NCI-H187 treated with DMSO at 0.1 percent for 48 hours (cell line): ENCODE data around the gene TSPAN14.

Source experiments
- DNase-seq: peaks from one replicate; lab custom pipeline; 2025; lab: John Stamatoyannopoulos, UW

Gene TSPAN14

DNA sequence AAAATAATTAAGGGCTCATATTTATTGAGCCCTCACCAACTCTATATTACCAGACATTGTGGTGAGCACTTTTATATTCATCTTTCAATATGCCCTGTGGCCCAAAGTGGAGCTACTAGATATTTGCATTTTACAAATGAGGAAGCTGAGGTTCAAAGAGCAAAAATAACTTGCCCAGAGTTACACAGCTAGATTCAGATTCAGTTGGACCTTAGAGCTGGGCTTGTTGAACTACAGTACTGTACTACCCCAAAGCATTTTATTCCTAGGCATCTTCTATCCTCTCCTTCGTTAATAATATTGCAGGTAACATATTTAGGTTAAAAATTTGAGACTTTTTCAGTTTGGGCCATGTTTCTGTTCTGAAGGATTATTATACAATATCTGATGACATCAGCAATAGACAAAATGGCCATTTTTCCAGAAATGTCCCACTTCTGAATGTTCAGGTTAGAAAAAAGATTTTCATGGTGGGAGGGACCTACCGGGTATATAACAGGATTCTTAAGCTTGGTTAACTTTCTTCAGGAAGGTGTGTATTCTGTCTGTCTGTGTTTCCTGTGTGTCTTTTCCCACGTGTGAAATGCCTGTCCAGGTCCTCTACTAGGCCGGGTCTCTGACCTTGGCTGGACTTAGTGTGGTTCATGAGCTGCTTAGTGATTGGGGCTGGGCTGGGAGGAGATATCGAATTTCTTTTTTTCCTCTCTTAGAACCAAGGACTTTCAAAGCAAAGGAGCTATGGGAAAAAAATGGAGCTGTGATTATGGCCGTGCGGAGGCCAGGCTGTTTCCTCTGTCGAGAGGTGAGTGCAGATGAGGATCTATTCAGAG is 32.2 kb upstream of the TSPAN14 start:
- DNase-seq: no peak

DNA sequence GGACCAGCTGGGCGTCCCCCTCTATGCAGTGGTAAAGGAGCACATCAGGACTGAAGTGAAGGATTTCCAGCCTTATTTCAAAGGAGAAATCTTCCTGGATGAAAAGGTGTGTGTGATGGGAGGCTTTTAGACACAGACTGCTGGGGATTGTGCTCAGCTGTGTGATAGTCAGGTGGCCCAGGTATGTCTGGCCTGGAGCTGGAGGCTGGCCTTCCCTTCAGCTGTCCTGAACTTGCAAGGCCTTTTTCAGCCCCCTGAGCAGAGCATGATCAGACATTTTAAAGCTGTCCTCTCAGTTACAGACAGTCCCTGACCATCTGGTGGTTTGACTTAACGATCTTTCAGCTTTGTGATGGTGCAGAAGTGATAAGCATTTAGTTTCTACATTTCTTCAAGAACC is 28.2 kb upstream of the TSPAN14 start:
- DNase-seq: no peak

DNA sequence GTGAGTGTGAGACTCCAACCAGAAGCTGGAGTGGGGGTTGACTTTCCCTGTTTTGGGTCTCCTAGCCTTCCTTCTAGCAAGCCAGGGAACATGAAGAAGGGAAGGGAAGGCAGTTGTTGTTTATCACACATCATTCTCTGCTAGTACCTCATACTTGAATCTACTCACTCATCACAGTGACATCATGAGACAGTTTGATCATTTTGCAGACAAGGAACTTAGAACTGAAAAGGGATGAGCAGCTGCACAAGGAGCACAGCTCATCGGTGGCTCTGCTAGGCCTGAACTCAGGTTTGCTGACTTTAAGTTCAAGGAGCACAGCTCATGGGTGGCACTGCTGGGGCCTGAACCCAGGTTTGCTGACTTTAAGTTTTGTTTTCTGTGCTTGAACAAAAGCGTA is 26.6 kb upstream of the TSPAN14 start:
- no peak for DNase-seq

DNA sequence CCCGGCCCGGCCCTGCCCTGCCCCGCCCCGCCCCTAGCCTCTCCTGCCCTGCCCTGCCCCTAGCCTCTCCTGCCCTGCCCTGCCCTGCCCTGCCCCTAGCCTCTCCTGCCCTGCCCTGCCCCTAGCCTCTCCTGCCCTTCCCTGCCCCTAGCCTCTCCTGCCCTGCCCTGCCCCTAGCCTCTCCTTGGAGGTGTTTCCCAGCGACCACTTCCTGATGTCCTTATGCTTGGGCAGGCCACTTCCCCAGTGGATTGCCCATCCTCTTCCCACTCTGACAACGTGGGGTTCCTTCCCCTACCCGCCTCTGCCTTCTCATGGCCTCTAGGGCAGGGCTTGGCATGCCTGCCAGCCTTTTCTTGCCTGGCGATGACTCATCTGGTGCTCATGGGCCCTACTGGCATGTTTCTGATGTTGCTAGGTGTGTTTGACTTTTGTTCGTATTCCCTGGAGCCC is 24.6 kb upstream of the TSPAN14 start:
- DNase-seq: no peak

DNA sequence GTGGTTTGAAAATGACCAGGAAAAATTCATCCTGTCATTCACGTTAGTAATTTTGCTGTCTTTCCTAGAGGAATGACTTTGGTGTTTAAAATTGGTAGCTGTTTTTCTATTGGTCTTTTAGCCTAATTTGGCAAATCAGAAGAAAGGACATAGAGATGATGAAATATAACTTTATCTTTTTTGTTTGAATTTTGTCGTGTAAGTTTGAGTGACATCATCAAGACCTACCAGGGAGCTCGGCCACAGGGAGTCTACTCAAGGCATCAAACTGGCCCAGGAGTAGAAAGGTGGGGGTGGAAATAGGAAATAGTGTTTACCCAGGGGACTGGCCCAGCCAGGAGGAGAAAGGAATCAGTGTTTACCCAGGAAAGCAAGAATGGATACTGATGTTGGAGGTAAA is 21.0 kb upstream of the TSPAN14 start:
- no peak for DNase-seq

DNA sequence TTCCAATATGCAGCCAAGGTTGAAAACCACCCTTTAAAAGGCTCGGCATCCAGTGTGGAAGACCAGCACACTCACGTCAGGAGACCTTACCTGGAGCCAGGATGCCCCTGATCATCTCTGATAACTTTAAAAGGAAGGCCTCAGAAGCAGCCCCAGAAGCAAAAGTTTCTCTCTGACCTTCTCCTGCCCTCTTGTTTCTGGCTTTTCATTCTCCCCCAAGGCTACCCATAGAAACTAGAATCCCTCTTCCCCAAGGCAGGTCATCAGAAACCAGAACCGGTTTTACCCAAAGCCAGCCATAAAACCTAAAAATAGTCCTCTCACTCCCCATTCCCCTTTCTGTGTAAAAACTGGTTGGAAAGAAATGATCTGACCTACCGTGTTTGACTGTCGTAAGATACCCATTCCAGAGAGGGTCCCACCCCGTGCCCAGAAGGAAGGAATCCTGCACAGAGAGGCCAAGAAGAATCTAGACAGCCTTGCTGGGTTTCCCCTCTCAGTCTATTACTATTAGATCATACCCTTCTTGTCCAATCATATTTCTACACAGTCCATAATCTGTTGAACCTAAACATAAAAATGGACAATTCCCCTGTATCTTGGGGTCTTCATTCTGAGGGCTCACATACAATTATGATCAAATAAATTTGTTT is 17.5 kb upstream of the TSPAN14 start:
- DNase-seq: no peak

DNA sequence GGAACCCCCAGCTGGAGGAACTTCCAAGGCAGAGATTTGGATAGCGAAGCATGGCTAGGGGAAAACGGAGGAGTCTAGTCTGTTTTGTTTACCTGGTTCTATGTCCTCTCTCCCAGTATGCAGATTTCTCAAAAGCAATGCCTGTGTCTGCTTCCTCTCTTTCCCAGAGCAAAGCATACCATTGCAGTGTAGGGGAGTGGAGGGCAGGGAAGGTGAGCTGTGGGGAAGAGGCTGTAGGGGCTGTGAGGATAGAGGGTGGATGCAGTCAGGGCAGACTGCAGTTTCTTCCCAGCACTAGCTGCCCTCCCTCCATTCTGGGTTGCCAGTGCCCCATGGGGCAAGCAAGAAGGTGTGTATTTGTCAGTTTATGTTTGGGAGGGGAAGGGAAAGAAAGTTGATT is 16.9 kb upstream of the TSPAN14 start:
- no peak for DNase-seq

DNA sequence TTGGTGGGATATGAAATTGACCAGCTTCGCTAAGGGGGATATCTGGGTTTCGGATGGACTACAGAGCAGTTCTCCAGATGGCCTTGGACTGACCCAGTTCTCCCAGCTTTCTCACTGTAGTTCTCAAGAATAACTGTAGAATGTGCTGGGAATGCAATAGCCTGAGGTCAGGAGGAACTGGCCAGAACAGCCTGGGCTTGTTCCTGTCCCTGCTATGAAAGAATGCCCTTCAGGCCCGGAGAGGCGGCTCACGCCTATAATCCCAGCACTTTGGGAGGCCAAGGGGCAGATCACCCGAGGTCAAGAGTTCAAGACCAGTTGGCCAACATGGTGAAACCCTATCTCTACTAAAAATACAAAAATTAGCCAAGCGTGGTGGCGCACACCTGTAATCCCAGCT is 12.3 kb upstream of the TSPAN14 start:
- no peak for DNase-seq

DNA sequence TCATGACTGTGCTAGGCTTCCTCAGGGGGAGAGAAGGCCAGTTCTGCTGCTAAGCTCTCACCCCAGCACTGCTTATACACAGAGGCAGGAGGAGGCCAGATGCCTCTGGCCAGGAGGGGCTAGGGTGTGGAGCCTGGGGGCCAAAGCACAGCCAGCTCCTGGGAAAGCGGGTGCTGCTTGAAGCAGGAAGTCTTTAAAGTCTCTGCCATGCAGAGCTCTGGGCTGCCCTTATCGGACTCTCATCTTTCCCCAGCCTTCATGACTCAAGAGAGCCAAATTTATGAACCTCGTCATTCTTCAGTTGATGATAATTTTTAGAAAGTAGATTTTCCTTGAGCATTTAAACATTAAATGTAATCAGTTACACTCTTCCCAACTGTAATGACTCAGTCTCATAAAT is 11.2 kb upstream of the TSPAN14 start:
- no peak for DNase-seq

DNA sequence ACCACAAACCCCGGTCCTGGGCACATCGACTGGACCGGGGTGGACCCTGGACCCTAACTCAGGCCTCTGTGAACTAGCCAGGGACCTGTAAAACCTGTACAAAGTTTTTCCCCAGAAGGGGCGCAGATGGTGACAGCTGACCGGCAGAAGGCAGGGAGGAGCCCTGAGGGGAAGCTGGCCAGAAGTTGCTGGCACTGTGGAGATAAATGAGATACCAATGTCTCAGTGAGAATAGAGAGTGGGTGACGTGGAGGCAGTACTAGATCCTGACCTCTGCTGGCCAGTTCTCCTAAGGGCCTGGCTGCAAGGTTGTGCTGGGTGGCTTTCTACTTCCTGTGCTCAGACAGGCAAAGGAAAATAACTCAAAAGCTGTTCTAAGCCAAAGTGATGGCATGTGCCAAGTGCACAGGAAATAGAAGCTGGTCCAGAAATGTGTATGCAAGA is 10.6 kb upstream of the TSPAN14 start:
- DNase-seq: no peak

DNA sequence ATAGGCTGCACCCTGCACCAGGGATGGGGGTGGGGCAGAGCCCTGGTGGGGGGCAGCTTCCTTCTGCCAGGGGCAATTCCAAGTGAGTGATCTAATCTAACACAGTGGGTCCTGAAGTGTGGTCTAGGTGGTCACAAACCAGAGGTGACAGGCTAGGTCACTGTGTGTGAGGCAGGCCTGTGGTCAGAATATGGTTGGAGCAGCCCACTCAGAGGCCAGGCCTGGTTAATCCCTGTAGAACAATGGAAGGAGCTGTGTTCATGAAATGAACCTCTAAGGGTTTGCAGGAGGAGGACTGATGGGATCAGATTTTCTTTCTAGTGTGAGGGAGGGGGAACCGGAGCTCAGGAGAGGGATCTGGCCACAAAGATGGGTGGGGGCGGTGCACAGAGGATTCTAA is 10.0 kb upstream of the TSPAN14 start:
- DNase-seq: no peak

DNA sequence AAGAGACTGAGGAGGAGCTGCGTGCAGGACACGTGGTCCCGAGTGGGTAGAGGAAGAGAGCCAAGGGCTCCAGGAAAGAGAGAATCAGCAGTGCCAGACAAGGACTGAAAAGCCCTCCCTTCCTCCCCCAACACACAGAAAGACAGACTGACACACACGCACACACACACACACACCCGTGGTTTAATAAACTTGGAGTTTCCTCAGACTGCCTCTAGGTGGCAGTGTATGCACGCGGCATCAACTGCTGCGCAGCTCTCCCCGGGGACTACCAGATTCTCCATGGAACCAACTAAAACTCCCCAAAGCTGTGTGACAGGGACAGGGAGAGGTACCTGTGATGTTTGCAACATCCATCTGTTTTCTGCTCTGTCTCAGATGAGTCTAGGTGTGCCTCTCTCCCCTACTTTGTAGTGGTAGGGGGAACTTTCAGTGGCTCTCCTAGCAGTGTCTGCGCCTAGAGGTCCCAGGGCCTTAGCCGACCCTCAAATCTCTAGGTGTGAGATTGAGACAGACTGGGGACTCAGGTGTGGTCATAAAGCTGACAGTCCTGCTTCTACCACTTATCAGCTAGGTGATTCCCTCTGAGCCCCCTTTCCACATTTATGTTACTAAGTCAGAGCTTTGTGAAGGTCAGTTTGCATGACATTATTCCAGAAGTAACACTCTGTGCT is 9.3 kb upstream of the TSPAN14 start:
- DNase-seq: no peak

DNA sequence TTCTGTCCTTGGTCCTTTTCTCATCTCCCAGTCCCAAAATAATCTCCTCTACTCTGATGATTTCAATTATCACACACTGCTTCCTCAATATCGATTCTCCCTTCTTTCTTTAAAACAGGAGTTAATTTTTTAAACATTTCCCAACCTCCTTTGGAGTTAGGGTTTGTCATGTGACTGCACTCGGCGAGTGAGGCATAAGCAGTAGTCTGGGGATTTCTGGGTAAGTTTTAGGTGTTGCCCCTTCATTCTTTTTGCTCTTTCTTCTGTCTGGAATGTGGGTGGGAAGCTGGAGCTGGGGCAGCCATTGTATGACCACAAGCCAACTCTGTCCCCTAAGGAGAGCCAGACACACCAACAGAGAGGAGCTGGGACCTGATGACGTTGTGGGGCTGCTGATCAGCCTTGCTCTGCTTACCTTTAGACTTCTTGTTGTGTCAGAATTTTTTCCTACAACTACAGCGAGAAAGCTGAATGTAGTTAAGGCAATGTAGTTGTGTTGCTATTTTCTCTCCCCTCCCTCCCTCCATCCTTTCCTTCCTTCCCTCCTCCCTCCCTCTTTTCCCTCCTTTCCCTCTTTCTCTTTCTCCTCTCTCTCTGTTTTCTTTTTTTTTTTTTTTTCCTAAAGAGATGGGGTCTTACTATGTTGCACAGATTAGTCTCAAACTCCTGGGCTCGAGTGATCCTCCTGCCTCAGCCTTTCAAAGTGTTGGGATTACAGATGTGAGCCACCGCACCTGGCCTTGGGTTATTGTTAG is 6.5 kb upstream of the TSPAN14 start:
- DNase-seq: no peak

DNA sequence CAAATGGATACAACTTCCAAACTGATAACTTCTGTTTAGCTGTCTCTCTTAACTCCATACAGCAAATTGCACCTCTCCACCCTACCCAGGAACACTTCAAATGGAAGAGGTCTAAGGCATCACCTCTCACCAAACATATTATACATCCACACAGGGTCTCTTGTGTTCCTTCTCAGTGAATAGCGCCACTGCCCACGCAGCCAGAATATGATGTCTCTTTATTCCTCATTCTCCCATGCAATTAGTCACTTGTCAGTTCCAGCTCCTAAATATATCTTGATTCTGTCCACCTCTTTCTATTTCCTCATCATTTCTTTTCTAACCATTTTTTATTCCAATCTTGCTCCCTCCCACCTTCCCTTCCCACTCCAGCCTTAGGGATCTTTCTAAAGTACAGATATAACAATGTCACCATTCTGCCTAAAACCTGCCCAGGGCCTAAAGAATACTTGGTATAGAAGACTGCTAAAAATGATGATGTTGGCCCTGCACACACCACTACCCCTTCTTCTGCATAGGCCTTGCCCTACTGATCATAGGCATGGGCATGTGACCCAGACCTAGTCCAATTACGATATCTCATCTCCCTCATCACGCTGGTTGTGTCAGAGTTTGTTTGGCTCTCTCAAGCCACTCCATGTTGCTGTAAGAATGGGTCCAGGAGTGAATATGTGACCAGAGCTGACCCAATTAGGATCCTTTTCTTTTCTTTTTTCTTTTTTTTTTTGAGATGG is 5.7 kb upstream of the TSPAN14 start:
- DNase-seq: no peak

DNA sequence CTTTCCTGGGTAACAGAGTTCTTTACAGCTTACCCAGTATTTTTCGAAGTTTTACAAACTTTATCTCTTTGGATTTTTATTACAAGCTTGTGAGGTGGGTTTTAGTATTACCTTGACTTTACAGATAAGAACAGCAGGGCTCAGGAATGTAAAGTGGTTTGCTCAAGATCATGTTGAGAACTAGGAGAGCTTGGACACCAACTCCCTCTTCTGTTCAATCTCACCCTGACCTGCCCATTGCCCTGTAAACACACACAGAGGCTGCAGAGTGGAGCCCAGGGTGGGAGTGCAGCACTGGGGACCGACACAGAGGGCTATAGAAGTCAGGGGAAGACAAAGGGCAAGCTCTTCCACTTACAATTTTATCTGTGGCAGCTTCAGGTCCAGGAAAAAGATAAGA is 4.6 kb upstream of the TSPAN14 start:
- DNase-seq: no peak

DNA sequence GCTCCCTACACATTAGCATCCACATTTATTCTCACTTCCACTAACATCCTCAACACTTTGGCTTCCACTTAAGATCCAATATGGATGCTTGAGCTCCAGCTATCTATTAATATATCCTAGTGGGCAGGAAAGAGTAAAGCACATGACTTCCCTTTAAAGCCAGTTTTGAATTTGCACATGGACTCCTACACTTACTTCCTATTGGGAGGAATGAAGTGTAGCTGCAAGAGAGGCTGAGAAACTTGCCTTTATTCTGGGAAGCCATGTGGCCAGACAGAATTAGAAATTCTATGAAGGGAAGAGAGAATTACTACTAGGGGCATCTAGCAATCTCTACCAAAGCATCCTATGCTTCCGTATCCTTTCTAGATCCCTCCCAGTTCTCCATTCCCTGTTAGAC is 3.0 kb upstream of the TSPAN14 start:
- DNase-seq: no peak

DNA sequence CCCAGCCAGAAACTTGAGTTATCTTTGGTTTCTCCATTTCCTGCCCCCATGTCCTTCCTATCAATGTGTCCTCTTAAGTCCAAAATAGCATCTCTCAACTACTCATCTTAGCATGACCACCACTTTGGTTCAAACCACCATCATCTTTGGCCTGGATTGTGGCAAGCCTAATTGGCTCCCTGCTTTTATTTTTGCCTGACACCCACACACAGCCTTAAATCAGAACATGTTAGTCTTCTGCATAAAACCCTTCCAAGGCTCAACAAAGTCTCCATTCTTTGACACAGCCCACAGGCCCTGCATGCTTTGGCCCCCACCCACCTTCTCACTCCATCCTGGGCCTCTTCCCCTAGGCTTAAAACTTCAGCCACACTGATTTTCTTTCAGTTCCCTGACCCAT is 2.0 kb upstream of the TSPAN14 start:
- no peak for DNase-seq

DNA sequence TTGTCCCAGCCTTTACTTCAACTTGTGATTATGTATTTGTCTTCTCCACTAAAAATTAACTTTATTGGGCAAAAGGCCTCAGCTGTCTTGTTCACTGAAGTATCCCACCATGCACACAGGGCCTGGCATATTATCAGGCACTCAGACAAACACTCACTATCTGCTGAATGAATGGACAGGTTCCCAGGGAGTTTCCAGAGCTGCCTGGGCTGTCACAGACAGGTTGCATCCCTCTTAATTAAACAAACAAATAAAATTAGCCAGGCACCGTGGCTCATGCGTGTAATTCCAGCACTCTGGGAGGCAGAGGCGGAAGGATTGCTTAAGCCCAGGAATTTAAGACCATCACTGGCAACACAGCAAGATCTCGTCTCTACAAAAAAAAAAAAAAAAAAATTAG is 1.5 kb upstream of the TSPAN14 start:
- no peak for DNase-seq

DNA sequence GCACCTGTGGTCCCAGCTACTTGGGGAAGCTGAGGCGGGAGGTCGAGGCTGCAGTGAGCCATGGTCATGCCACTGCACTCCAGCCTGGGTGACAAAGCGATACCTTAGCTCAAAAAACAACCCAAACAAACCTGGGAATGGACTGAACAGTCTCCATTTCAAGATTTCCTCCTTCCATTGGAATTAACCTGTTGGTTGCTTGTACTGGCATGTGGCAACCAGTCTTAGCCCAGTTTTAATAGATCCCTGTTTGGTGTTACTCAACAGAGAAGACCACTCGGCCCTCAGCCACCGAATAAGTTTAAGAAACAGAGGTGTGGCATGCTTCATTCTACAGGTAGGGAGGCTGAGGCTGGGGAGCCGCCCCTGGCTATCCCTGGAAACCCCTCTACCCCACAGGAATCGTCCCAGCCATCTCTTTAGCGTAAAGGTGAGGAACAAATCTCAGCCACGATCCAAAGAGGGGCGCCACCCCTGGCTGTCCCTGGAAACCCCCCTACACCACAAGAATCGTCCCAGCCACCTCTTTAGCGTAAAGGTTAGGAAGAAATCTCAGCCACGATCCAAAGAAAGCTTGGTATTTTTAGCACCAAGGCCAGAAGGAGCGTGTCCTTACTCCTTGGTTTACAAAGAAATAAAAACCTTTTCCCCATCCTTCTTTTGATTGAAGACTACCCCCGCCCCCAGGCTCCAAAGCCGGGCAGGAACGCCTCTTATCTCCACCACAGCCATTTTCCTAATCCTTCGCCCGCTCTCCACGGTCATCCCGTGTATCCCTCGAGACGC is 861 bp upstream of the TSPAN14 start:
- no peak for DNase-seq

DNA sequence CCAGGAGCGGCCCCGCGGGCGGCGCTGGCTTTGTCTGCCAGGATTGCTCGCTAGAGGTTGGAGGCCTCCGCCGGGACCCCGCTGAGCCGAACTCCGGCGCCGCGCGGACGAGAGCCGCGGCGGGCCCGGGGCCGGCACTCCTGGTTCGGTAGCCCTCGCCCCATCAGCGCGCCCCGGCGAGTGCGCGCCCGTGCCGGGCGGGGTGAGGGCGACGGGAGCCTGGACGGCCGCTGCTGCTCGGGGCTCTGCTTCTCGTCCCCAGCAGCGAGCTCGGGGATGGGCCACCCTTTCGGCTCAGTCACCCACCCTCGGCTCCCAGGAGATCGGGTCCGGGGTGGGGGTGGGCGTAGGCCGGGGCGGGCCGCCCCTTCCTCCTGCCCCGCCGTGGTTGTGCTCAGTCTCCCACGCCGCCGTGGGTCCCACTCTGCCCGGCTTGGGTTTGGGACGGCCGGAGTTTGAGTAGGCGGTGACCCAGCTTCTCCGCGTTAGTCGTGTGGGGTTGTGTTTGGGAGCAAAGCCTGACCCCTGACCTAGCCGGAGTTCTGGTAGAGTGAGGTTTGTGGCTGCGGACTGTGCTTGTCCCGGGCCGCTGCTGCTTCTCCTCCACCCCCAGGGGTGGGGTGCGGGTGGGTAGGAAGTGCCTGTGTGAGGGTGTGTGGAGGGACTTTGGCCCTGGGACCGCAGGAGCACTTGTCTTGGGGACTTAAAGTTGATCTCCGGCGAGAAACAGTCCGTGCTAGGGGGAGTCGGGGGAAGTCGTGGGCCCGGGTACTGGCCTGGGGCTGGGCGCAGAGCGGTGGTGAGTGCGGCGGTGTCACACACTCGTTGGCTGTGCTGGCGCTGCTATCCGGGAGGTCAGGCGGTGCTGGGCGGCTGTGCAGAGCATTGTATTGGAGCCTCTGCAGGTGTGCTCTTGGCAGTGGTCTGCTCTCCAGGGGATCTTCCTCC is 677 bp downstream of the TSPAN14 start:
- no peak for DNase-seq
